ENCODE data around the gene RDM1. TPM values are rescaled to one million over a fixed set of nuclear protein-coding genes. Genes with fewer than 3 reads are reported as not detected.

RDM1 gene
- polyA plus RNA-seq, 1 donor (not counting 4 experiments of a cell fraction or from before 2014, with no cell fraction given): 1.1 TPM

- Histone ChIP-seq H3K36me3 (ENCODE audit: control insufficient read depth in 2 of 2, extremely low read depth in 1 of 2, insufficient read depth in 2 of 2, low read length in 2 of 2) (no peaks in the 10 kb centered on the region), H3K9ac (ENCODE audit: control insufficient read depth, extremely low read depth, insufficient read depth, low read length) (no peak overlapping the region), H3K9me3 (ENCODE audit: control insufficient read depth, low read depth, low read length) (no peaks in the 10 kb centered on the region), H2AFZ (ENCODE audit: control insufficient read depth, low read length) (no peak overlapping the region), H3K4me3 (ENCODE audit: control insufficient read depth in 2 of 3, extremely low read depth in 1 of 3, insufficient read depth in 2 of 3, low read depth in 1 of 3, low read length in 3 of 3) (no peak overlapping the region), H3K27ac (ENCODE audit: control insufficient read depth, insufficient read depth, low read length) (no peak overlapping the region), H3K4me2 (ENCODE audit: control insufficient read depth, extremely low read depth, insufficient read depth, low read depth, low read length) (no peak overlapping the region), H3K79me2 (ENCODE audit: control insufficient read depth, insufficient read depth, low read length) (no peaks in the 10 kb centered on the region), H3K4me1 (ENCODE audit: control insufficient read depth, extremely low read depth, insufficient read depth, low read length) (peaks cover 8% of the 10 kb centered on the region), H3K27me3 (ENCODE audit: control insufficient read depth, extremely low read depth, insufficient read depth, low read length) (no peaks in the 10 kb centered on the region), H4K20me1 (ENCODE audit: control insufficient read depth, extremely low read depth, insufficient read depth, low read length) (no peaks in the 10 kb centered on the region), H3K9me1 (ENCODE audit: control insufficient read depth, extremely low read depth, insufficient read depth, low read length) (no peaks in the 10 kb centered on the region)
- FAIRE-seq: no peak
- dilution Hi-C loops (cut with MboI; ENCODE audit: extremely low pct_ligation_motif_present, low sequenced_read_pairs): no loop called here
- DNase-seq (ENCODE audit: low read depth, low spot score): no peak
- TF ChIP-seq EZH2 (IDR thresholded peaks at IDR 0.05; ENCODE audit: low read length) (no peak), CTCF (optimal IDR thresholded peaks at IDR 0.05 in 1 of 3, IDR thresholded peaks at IDR 0.05 in 1 of 3, conservative IDR thresholded peaks at IDR 0.05 in 1 of 3; ENCODE audit: extremely low read depth in 1 of 3, insufficient read depth in 2 of 3, low read length in 3 of 3) (no peak)
Measured at GRCh38 chr17:35968520-35969054, 38.0 kb upstream of the RDM1 start.

DNA sequence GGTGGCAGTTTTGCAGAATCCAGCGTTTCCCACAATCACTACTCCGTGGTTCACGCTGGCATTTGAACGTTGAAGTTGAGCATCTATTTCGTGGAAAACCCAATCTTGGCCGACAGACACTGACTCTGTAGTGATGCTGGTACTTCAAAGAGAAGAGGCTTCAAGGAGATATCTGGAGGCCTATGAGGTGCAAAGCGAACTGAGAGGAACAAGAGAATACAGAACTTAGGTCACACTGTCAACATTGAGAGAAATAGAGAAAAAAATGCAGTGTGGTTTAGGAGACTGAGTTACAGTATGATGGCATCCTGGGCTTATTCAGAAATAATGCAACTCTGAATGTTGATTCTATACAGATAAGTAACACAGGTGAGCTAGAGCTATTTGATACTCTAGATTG is 34.7 kb upstream of the RDM1 start:
- H3K36me3 ChIP-seq (ENCODE audit: control insufficient read depth in 2 of 2, extremely low read depth in 1 of 2, insufficient read depth in 2 of 2, low read length in 2 of 2): no peaks in the 10 kb centered on the region
- no peak overlapping the region for H2AFZ ChIP-seq (ENCODE audit: control insufficient read depth, low read length)
- no peak for DNase-seq (ENCODE audit: low read depth, low spot score)
- H3K27ac ChIP-seq (ENCODE audit: control insufficient read depth, insufficient read depth, low read length): no peak overlapping the region
- H3K9me1 ChIP-seq (ENCODE audit: control insufficient read depth, extremely low read depth, insufficient read depth, low read length): no peaks in the 10 kb centered on the region
- dilution Hi-C loops (cut with MboI; ENCODE audit: extremely low pct_ligation_motif_present, low sequenced_read_pairs): no loop called here
- no peak overlapping the region for H3K4me3 ChIP-seq (ENCODE audit: control insufficient read depth in 2 of 3, extremely low read depth in 1 of 3, insufficient read depth in 2 of 3, low read depth in 1 of 3, low read length in 3 of 3)
- H3K9me3 ChIP-seq (ENCODE audit: control insufficient read depth, low read depth, low read length): no peaks in the 10 kb centered on the region
- no peak overlapping the region for H3K4me2 ChIP-seq (ENCODE audit: control insufficient read depth, extremely low read depth, insufficient read depth, low read depth, low read length)
- no peaks in the 10 kb centered on the region for H3K4me1 ChIP-seq (ENCODE audit: control insufficient read depth, extremely low read depth, insufficient read depth, low read length)
- no peak for FAIRE-seq
- TF ChIP-seq EZH2 (IDR thresholded peaks at IDR 0.05; ENCODE audit: low read length) (no peak), CTCF (optimal IDR thresholded peaks at IDR 0.05 in 1 of 3, IDR thresholded peaks at IDR 0.05 in 1 of 3, conservative IDR thresholded peaks at IDR 0.05 in 1 of 3; ENCODE audit: extremely low read depth in 1 of 3, insufficient read depth in 2 of 3, low read length in 3 of 3) (no peak)
- no peaks in the 10 kb centered on the region for H4K20me1 ChIP-seq (ENCODE audit: control insufficient read depth, extremely low read depth, insufficient read depth, low read length)
- H3K27me3 ChIP-seq (ENCODE audit: control insufficient read depth, extremely low read depth, insufficient read depth, low read length): no peaks in the 10 kb centered on the region
- no peaks in the 10 kb centered on the region for H3K79me2 ChIP-seq (ENCODE audit: control insufficient read depth, insufficient read depth, low read length)
- H3K9ac ChIP-seq (ENCODE audit: control insufficient read depth, extremely low read depth, insufficient read depth, low read length): no peak overlapping the region
